ENCODE results near the gene TVP23B.
"Not testable (repeated sequence)": the region's sequence is repeated elsewhere in the genome, so short reads cannot be mapped to it uniquely, and the experiment has no call there.

The TVP23B gene
- long read RNA-seq, transcript TVP23B-204 (6 exons, 718 nt) = minor isoform, 6 of 80 reads
- long read RNA-seq, transcript TVP23B-201 (7 exons, 2,064 nt) = major isoform, 64 of 80 reads
- long read RNA-seq, partial matches to known transcripts = 5 of 80 reads
- long read RNA-seq, other reads (novel, unspliced or antisense) = 3 of 80 reads

GRCh38 chr17:18780991-18781718 is at the start of gene TVP23B:
TVP23B (plus strand) TSS chr17:18781183; CDS start chr17:18781294, 111 bp downstream.
- H3K27ac ChIP-seq (replicated peaks); H3K27me3 ChIP-seq (ENCODE audit: insufficient read depth, poor library complexity, severe bottlenecking): not testable (repeated sequence)
- peak within 1 kb of the TSS; percentile 35 for H3K4me3 ChIP-seq (replicated peaks; ENCODE audit: insufficient read depth, low read length)
- DNase-seq (ENCODE audit: low read depth in 1 of 2, low spot score in 1 of 2) = peak; percentile 69 to 92
- TF ChIP-seq GABPA (IDR thresholded peaks at IDR 0.05; ENCODE audit: low read depth) (peak; percentile 86), POLR2AphosphoS5 (IDR thresholded peaks at IDR 0.05; ENCODE audit: low read depth) (peak; percentile 43; the same call in 1 of the 2 replicates)

GRCh38 chr17:18732438-18732837 is 48.5 kb upstream of the TVP23B start:
- not testable (repeated sequence) for DNase-seq (ENCODE audit: low read depth in 1 of 2, low spot score in 1 of 2); H3K27ac ChIP-seq (replicated peaks)

GRCh38 chr17:18733350-18733749 is 47.6 kb upstream of the TVP23B start:
- not testable (repeated sequence) for H3K4me3 ChIP-seq (replicated peaks; ENCODE audit: insufficient read depth, low read length); H3K27me3 ChIP-seq (ENCODE audit: insufficient read depth, poor library complexity, severe bottlenecking); H3K27ac ChIP-seq (replicated peaks); DNase-seq (ENCODE audit: low read depth in 1 of 2, low spot score in 1 of 2)

More at GRCh38 chr17:18732438-18732837, 48.5 kb upstream of the TVP23B start:
- H3K4me3 ChIP-seq (replicated peaks; ENCODE audit: insufficient read depth, low read length); H3K27me3 ChIP-seq (ENCODE audit: insufficient read depth, poor library complexity, severe bottlenecking): not testable (repeated sequence)

- H3K27ac ChIP-seq (replicated peaks); H3K27me3 ChIP-seq (ENCODE audit: insufficient read depth, poor library complexity, severe bottlenecking); H3K4me3 ChIP-seq (replicated peaks; ENCODE audit: insufficient read depth, low read length); DNase-seq (ENCODE audit: low read depth in 1 of 2, low spot score in 1 of 2): not testable (repeated sequence)
Observed at GRCh38 chr17:18739616-18740391, 41.2 kb upstream of the TVP23B start.

- H3K27ac ChIP-seq (replicated peaks) = not testable (repeated sequence)
Observed at GRCh38 chr17:18741228-18741627, 39.8 kb upstream of the TVP23B start.

GRCh38 chr17:18743699-18744421 is 37.1 kb upstream of the TVP23B start, which contains the start of gene FBXW10:
FBXW10 (plus strand) TSS chr17:18744054; CDS start chr17:18744245, 191 bp downstream.
- H3K4me3 ChIP-seq (replicated peaks; ENCODE audit: insufficient read depth, low read length); H3K27ac ChIP-seq (replicated peaks); DNase-seq (ENCODE audit: low read depth in 1 of 2, low spot score in 1 of 2); H3K27me3 ChIP-seq (ENCODE audit: insufficient read depth, poor library complexity, severe bottlenecking): not testable (repeated sequence)

More at GRCh38 chr17:18741228-18741627, 39.8 kb upstream of the TVP23B start:
- not testable (repeated sequence) for H3K27me3 ChIP-seq (ENCODE audit: insufficient read depth, poor library complexity, severe bottlenecking); DNase-seq (ENCODE audit: low read depth in 1 of 2, low spot score in 1 of 2); H3K4me3 ChIP-seq (replicated peaks; ENCODE audit: insufficient read depth, low read length)

- DNase-seq (ENCODE audit: low read depth in 1 of 2, low spot score in 1 of 2) = not testable (repeated sequence)
Observed at GRCh38 chr17:18744726-18745125, 36.3 kb upstream of the TVP23B start.

GRCh38 chr17:18746551-18746950 is 34.4 kb upstream of the TVP23B start:
- not testable (repeated sequence) for H3K4me3 ChIP-seq (replicated peaks; ENCODE audit: insufficient read depth, low read length); DNase-seq (ENCODE audit: low read depth in 1 of 2, low spot score in 1 of 2); H3K27me3 ChIP-seq (ENCODE audit: insufficient read depth, poor library complexity, severe bottlenecking); H3K27ac ChIP-seq (replicated peaks)

More at GRCh38 chr17:18744726-18745125, 36.3 kb upstream of the TVP23B start:
- H3K27ac ChIP-seq (replicated peaks); H3K27me3 ChIP-seq (ENCODE audit: insufficient read depth, poor library complexity, severe bottlenecking); H3K4me3 ChIP-seq (replicated peaks; ENCODE audit: insufficient read depth, low read length): not testable (repeated sequence)

GRCh38 chr17:18747501-18747900 is 33.5 kb upstream of the TVP23B start:
- not testable (repeated sequence) for H3K4me3 ChIP-seq (replicated peaks; ENCODE audit: insufficient read depth, low read length); H3K27me3 ChIP-seq (ENCODE audit: insufficient read depth, poor library complexity, severe bottlenecking); H3K27ac ChIP-seq (replicated peaks); DNase-seq (ENCODE audit: low read depth in 1 of 2, low spot score in 1 of 2)

- H3K27ac ChIP-seq (replicated peaks); H3K27me3 ChIP-seq (ENCODE audit: insufficient read depth, poor library complexity, severe bottlenecking); H3K4me3 ChIP-seq (replicated peaks; ENCODE audit: insufficient read depth, low read length); DNase-seq (ENCODE audit: low read depth in 1 of 2, low spot score in 1 of 2): not testable (repeated sequence)
Observed at GRCh38 chr17:18750242-18750641, 30.7 kb upstream of the TVP23B start.

- not testable (repeated sequence) for H3K27me3 ChIP-seq (ENCODE audit: insufficient read depth, poor library complexity, severe bottlenecking); H3K4me3 ChIP-seq (replicated peaks; ENCODE audit: insufficient read depth, low read length); DNase-seq (ENCODE audit: low read depth in 1 of 2, low spot score in 1 of 2); H3K27ac ChIP-seq (replicated peaks)
Observed at GRCh38 chr17:18753829-18754409, 27.1 kb upstream of the TVP23B start.

GRCh38 chr17:18755969-18756368 is 25.0 kb upstream of the TVP23B start:
- not testable (repeated sequence) for H3K27ac ChIP-seq (replicated peaks); DNase-seq (ENCODE audit: low read depth in 1 of 2, low spot score in 1 of 2); H3K27me3 ChIP-seq (ENCODE audit: insufficient read depth, poor library complexity, severe bottlenecking); H3K4me3 ChIP-seq (replicated peaks; ENCODE audit: insufficient read depth, low read length)

GRCh38 chr17:18757368-18758044 is 23.5 kb upstream of the TVP23B start:
- DNase-seq (ENCODE audit: low read depth in 1 of 2, low spot score in 1 of 2); H3K27me3 ChIP-seq (ENCODE audit: insufficient read depth, poor library complexity, severe bottlenecking); H3K4me3 ChIP-seq (replicated peaks; ENCODE audit: insufficient read depth, low read length); H3K27ac ChIP-seq (replicated peaks): not testable (repeated sequence)
